Midbrain (tissue), 1 donor: ENCODE data around the gene LEFTY1.
"Not testable (repeated sequence)": the region's sequence is repeated elsewhere in the genome, so short reads cannot be mapped to it uniquely, and the experiment has no call there.

Source experiments
- DNase-seq: peaks from one replicate; lab custom pipeline; 2025; lab: John Stamatoyannopoulos, UW

Gene LEFTY1

GRCh38 chr1:225888289-225888897, 553 bp downstream of the LEFTY1 start:
- no peak for DNase-seq

- DNase-seq = not testable (repeated sequence)
Observed at GRCh38 chr1:225887554-225888288, 1.2 kb downstream of the LEFTY1 start.

GRCh38 chr1:225887030-225887314, 2.0 kb downstream of the LEFTY1 start:
- no peak for DNase-seq

- DNase-seq = no peak
Observed at GRCh38 chr1:225886159-225887029, 2.6 kb downstream of the LEFTY1 start.

- no peak for DNase-seq
Observed at GRCh38 chr1:225885336-225885735, 3.6 kb downstream of the LEFTY1 start.

- DNase-seq = no peak
Observed at GRCh38 chr1:225883616-225884265, 5.2 kb downstream of the LEFTY1 start.

GRCh38 chr1:225882694-225883615, 6.0 kb downstream of the LEFTY1 start:
- peak; percentile 79 for DNase-seq

GRCh38 chr1:225881959-225882693, 6.8 kb downstream of the LEFTY1 start, which contains the start of gene TMEM63A:
TSS of gene TMEM63A (minus strand) at chr1:225882380. CDS start at chr1:225877580, 4,800 bp downstream.
- DNase-seq = peak; percentile 90

GRCh38 chr1:225881081-225881958, 7.6 kb downstream of the LEFTY1 start:
- DNase-seq = peak; percentile 34

- no peak for DNase-seq
Observed at GRCh38 chr1:225880636-225881035, 8.3 kb downstream of the LEFTY1 start.

GRCh38 chr1:225880222-225880588, 8.7 kb downstream of the LEFTY1 start:
- DNase-seq = peak; percentile 77

- DNase-seq = peak; percentile 54
Observed at GRCh38 chr1:225879521-225880221, 9.3 kb downstream of the LEFTY1 start.

- no peak for DNase-seq
Observed at GRCh38 chr1:225878282-225878681, 10.7 kb downstream of the LEFTY1 start.

GRCh38 chr1:225877580-225877979, 11.4 kb downstream of the LEFTY1 start:
- DNase-seq = peak; percentile 89

- DNase-seq = no peak
Observed at GRCh38 chr1:225876900-225877510, 11.9 kb downstream of the LEFTY1 start.

GRCh38 chr1:225875044-225875815, 13.7 kb downstream of the LEFTY1 start:
- DNase-seq = no peak

- DNase-seq = no peak
Observed at GRCh38 chr1:225874431-225874830, 14.5 kb downstream of the LEFTY1 start.
